CD4-positive, alpha-beta T cell treated with Interleukin-15 for 1 hour (primary cell): ENCODE measurements around the gene PACRG.

Experiments used
- DNase-seq: peaks from one replicate; pipeline ENCODE4 v3.0.0-alpha.2; 2020

Gene PACRG

GRCh38 chr6:163021054-163021453 lies 293.3 kb downstream of the PACRG start:
- DNase-seq: no peak

- no peak for DNase-seq
These were observed 295.9 kb downstream of the PACRG start for GRCh38 chr6:163023700-163024099.

GRCh38 chr6:163026893-163027292 lies 299.1 kb downstream of the PACRG start:
- no peak for DNase-seq

- DNase-seq: no peak
These were observed 303.2 kb downstream of the PACRG start for GRCh38 chr6:163030980-163031379.

- no peak for DNase-seq
These were observed 304.2 kb downstream of the PACRG start for GRCh38 chr6:163031931-163032330.

- DNase-seq: no peak
These were observed 308.4 kb downstream of the PACRG start for GRCh38 chr6:163036160-163036645.

- DNase-seq: no peak
These were observed 310.5 kb downstream of the PACRG start for GRCh38 chr6:163038317-163038716.

GRCh38 chr6:163048345-163048744 lies 320.6 kb downstream of the PACRG start:
- DNase-seq: no peak

- no peak for DNase-seq
These were observed 326.0 kb downstream of the PACRG start for GRCh38 chr6:163053667-163054344.

- no peak for DNase-seq
These were observed 326.9 kb downstream of the PACRG start for GRCh38 chr6:163054641-163055040.

- no peak for DNase-seq
These were observed 329.5 kb downstream of the PACRG start for GRCh38 chr6:163057260-163057659.

GRCh38 chr6:163062790-163063189 lies 335.0 kb downstream of the PACRG start:
- DNase-seq: no peak

- DNase-seq: no peak
These were observed 335.8 kb downstream of the PACRG start for GRCh38 chr6:163063561-163063960.

GRCh38 chr6:163064397-163064796 lies 336.6 kb downstream of the PACRG start:
- DNase-seq: no peak

GRCh38 chr6:163066200-163066599 lies 338.4 kb downstream of the PACRG start:
- DNase-seq: no peak

- DNase-seq: no peak
These were observed 349.4 kb downstream of the PACRG start for GRCh38 chr6:163077134-163077533.

- no peak for DNase-seq
These were observed 350.9 kb downstream of the PACRG start for GRCh38 chr6:163078712-163079111.

GRCh38 chr6:163080228-163080627 lies 352.5 kb downstream of the PACRG start:
- DNase-seq: no peak

GRCh38 chr6:163083141-163083540 lies 355.4 kb downstream of the PACRG start:
- DNase-seq: no peak

- DNase-seq: no peak
These were observed 357.7 kb downstream of the PACRG start for GRCh38 chr6:163085426-163085825.

- DNase-seq: no peak
These were observed 358.3 kb downstream of the PACRG start for GRCh38 chr6:163085861-163086623.

- no peak for DNase-seq
These were observed 358.8 kb downstream of the PACRG start for GRCh38 chr6:163086624-163086920.

- no peak for DNase-seq
These were observed 360.2 kb downstream of the PACRG start for GRCh38 chr6:163087981-163088380.

- no peak for DNase-seq
These were observed 365.1 kb downstream of the PACRG start for GRCh38 chr6:163092876-163093275.

- DNase-seq: no peak
These were observed 367.1 kb downstream of the PACRG start for GRCh38 chr6:163094881-163095280.
